ENCODE measurements around the gene SPTBN1. TPM values are rescaled to one million over a fixed set of nuclear protein-coding genes. Genes with fewer than 3 reads are reported as not detected.

The SPTBN1 gene
- polyA plus RNA-seq, 4 donors = 27.1 to 195 (median 51.1) TPM

DNA sequence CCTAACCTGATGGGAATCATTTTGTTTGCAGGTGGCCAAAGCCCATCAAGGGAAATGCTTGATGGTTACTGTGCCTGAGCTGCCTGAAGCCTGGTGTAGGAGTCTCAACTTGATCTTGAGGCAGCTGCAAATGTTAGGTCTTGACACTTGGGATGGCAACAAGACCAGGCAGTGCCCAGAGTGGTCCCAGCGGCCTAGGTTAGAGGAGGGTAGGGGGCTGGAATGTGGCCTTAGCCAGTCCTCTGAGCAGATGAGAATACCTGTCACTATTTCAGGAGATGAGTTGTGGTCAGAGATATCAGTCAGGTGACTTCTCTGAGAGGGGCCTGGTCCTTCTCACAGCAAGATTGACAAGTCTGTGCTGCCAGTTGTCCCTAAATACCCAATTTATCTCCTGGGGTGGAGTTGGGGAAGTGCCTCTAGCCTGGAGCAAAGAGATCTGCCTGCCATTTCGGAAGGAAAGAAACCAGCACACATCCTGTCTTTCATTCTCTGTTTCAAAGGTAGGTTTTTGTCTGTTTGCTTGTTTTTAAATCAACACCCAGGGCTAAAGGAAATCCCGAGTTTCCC, 13.4 kb downstream of the SPTBN1 start:
- no peak for DNase-seq
- Histone ChIP-seq H3K9me3 (ENCODE audit: control insufficient read depth in 2 of 2, insufficient read depth in 1 of 2, low read depth in 1 of 2, low read length in 1 of 2) (no peaks in the 10 kb centered on the region), H3K4me3 (ENCODE audit: low read depth in 1 of 3, low read length in 3 of 3) (no peak overlapping the region), H3K27me3 (ENCODE audit: control insufficient read depth in 3 of 3, insufficient read depth in 3 of 3, low read length in 3 of 3) (peaks cover 0 to 3% (median 0%) of the 10 kb centered on the region in 3 donors), H3K4me1 (ENCODE audit: control insufficient read depth in 3 of 3, insufficient read depth in 2 of 3, low read depth in 1 of 3, low read length in 2 of 3) (peaks cover 0 to 4% (median 0%) of the 10 kb centered on the region in 3 donors), H3K27ac (ENCODE audit: low read depth in 1 of 3, low read length in 2 of 3) (peak overlapping the region in 1 of 3 donors; percentile 41), H3K36me3 (ENCODE audit: control insufficient read depth in 3 of 3, insufficient read depth in 2 of 3, low read depth in 1 of 3, low read length in 3 of 3) (no peaks in the 10 kb centered on the region)
- WGBS, 3 donors = 70 to 73% (median 72%) methylated on average over 3 of the region's 3 CpGs
- FAIRE-seq = no peak

DNA sequence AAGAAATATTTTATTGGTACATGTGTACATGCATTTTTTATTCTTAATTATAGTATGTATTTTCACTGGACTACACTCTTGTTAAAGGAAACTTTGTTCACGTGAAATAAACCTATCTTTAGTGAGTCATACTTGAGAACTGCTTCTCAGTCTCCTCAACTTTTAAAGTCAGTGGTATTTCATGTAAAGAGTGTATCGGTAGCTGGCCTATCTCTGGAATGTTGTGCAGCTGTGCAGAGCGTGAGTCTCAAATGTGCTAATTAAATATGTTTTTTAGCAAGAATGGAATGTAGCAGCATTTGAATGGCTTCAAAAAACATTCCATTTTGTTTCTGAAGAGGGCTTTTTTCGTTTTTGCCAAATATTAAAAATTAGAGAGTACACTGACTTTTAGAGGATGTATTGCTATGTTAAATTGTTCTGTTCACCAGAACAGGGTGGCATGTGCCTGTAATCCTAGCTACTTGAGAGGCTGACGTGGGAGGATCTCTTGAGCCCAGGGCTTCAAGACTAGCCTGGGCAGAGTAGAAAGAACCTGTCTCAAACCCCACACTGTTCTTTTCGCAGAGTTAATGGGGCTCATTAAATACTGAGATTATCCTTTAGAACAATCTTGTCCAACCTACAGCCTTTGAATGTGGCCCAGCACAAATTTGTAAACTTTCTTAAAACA, 14.3 kb downstream of the SPTBN1 start:
- DNase-seq (no peak), FAIRE-seq (no peak)
- Histone ChIP-seq H3K27me3 (ENCODE audit: control insufficient read depth in 3 of 3, insufficient read depth in 3 of 3, low read length in 3 of 3) (peaks cover 0 to 3% (median 0%) of the 10 kb centered on the region in 3 donors), H3K4me1 (ENCODE audit: control insufficient read depth in 3 of 3, insufficient read depth in 2 of 3, low read depth in 1 of 3, low read length in 2 of 3) (peaks cover 0 to 4% (median 0%) of the 10 kb centered on the region in 3 donors), H3K36me3 (ENCODE audit: control insufficient read depth in 3 of 3, insufficient read depth in 2 of 3, low read depth in 1 of 3, low read length in 3 of 3) (no peaks in the 10 kb centered on the region), H3K9me3 (ENCODE audit: control insufficient read depth in 2 of 2, insufficient read depth in 1 of 2, low read depth in 1 of 2, low read length in 1 of 2) (no peaks in the 10 kb centered on the region), H3K4me3 (ENCODE audit: low read depth in 1 of 3, low read length in 3 of 3) (no peak overlapping the region), H3K27ac (ENCODE audit: low read depth in 1 of 3, low read length in 2 of 3) (peak overlapping the region in 1 of 3 donors; percentile 50)
- 56 to 77% (median 76%) methylated on average over 6 of the region's 6 CpGs for WGBS, 3 donors

DNA sequence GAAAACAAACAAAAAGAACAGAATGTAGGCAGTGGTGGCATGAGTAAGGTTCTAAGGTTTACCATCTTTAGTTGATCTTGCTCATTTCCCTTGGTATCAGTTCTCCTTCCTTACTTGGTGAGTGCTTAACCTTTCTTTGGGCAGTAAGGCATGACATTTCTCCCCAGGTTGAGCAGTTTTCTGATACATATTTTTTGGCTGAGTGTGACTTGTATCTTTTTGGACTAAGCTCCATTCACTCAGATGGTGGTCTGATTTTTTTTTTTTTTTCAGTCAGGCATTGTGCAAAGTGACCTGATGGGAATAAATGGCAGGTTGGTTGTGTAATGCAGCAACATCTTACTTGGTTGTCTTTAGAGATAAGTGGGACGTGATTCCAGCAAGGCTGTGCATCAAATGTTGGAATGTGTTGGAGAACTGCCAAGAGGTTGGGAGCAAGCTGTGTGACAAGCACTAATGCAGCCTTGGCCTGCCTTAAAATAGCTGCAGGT, 15.1 kb downstream of the SPTBN1 start:
- H3K4me3 ChIP-seq (ENCODE audit: low read depth in 1 of 3, low read length in 3 of 3) = no peak overlapping the region
- DNase-seq (peak; percentile 11 to 31), FAIRE-seq (no peak)
- 3 to 35% (median 31%) methylated on average over 1 of the region's 1 CpG for WGBS, 3 donors
- H3K4me1 ChIP-seq (ENCODE audit: control insufficient read depth in 3 of 3, insufficient read depth in 2 of 3, low read depth in 1 of 3, low read length in 2 of 3) = peaks cover 0 to 4% (median 0%) of the 10 kb centered on the region in 3 donors
- H3K27ac ChIP-seq (ENCODE audit: low read depth in 1 of 3, low read length in 2 of 3) = no peak overlapping the region
- H3K36me3 ChIP-seq (ENCODE audit: control insufficient read depth in 3 of 3, insufficient read depth in 2 of 3, low read depth in 1 of 3, low read length in 3 of 3) = no peaks in the 10 kb centered on the region
- no peaks in the 10 kb centered on the region for H3K9me3 ChIP-seq (ENCODE audit: control insufficient read depth in 2 of 2, insufficient read depth in 1 of 2, low read depth in 1 of 2, low read length in 1 of 2)
- H3K27me3 ChIP-seq (ENCODE audit: control insufficient read depth in 3 of 3, insufficient read depth in 3 of 3, low read length in 3 of 3) = peaks cover 0 to 3% (median 0%) of the 10 kb centered on the region in 3 donors

DNA sequence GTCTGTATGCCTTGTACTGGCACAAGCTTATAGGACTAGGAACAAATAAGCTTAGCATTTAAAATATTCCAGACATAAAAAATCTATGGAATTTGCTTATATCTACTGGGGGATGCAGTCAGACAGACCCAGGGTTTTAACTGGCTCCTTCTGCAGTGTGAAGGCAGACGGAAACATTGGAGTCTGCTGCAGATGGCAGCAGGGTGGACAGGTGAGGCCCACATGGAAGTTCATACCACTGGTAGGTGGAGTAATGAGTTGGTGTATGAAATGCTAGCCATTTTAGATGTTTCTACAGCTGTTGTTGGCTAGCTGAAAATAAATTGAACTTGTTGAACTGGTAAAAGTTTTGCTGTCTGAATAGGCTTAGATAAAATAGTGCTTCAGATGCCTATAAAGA, 17.7 kb downstream of the SPTBN1 start:
- no peaks in the 10 kb centered on the region for H3K36me3 ChIP-seq (ENCODE audit: control insufficient read depth in 3 of 3, insufficient read depth in 2 of 3, low read depth in 1 of 3, low read length in 3 of 3)
- no peak for FAIRE-seq
- H3K4me3 ChIP-seq (ENCODE audit: low read depth in 1 of 3, low read length in 3 of 3) = no peak overlapping the region
- no peak for DNase-seq
- WGBS, 3 donors = 89 to 97% (median 93%) methylated on average over 1 of the region's 1 CpG
- H3K4me1 ChIP-seq (ENCODE audit: control insufficient read depth in 3 of 3, insufficient read depth in 2 of 3, low read depth in 1 of 3, low read length in 2 of 3) = no peaks in the 10 kb centered on the region
- no peak overlapping the region for H3K27ac ChIP-seq (ENCODE audit: low read depth in 1 of 3, low read length in 2 of 3)
- H3K27me3 ChIP-seq (ENCODE audit: control insufficient read depth in 3 of 3, insufficient read depth in 3 of 3, low read length in 3 of 3) = peaks cover 0 to 3% (median 0%) of the 10 kb centered on the region in 3 donors
- H3K9me3 ChIP-seq (ENCODE audit: control insufficient read depth in 2 of 2, insufficient read depth in 1 of 2, low read depth in 1 of 2, low read length in 1 of 2) = no peaks in the 10 kb centered on the region

DNA sequence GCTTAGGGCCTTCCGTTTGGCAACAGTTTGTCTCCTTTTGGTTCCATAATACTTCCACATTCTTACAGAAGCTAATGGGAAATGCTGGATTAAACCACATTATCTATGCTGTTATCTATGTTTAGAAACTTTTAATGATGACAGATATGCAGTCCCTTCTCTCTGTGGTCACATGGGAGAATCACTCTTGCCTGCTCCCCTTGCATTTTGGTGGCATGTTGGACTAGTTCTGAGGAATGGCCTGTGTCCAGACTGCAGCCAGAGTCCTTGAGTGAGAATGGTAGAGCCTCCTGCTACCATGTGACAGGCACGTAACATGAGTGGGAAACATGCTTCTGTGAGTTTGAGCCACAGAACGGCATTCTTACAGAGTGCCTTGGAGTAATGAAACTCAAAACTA, 19.2 kb downstream of the SPTBN1 start:
- DNase-seq = no peak
- Histone ChIP-seq H3K4me3 (ENCODE audit: low read depth in 1 of 3, low read length in 3 of 3) (no peak overlapping the region), H3K9me3 (ENCODE audit: control insufficient read depth in 2 of 2, insufficient read depth in 1 of 2, low read depth in 1 of 2, low read length in 1 of 2) (peaks cover 0 to 3% of the 10 kb centered on the region in 2 donors), H3K27ac (ENCODE audit: low read depth in 1 of 3, low read length in 2 of 3) (no peak overlapping the region), H3K4me1 (ENCODE audit: control insufficient read depth in 3 of 3, insufficient read depth in 2 of 3, low read depth in 1 of 3, low read length in 2 of 3) (no peaks in the 10 kb centered on the region), H3K27me3 (ENCODE audit: control insufficient read depth in 3 of 3, insufficient read depth in 3 of 3, low read length in 3 of 3) (peaks cover 0 to 3% (median 0%) of the 10 kb centered on the region in 3 donors), H3K36me3 (ENCODE audit: control insufficient read depth in 3 of 3, insufficient read depth in 2 of 3, low read depth in 1 of 3, low read length in 3 of 3) (no peaks in the 10 kb centered on the region)
- 71 to 94% (median 92%) methylated on average over 3 of the region's 3 CpGs for WGBS, 3 donors
- FAIRE-seq = no peak

DNA sequence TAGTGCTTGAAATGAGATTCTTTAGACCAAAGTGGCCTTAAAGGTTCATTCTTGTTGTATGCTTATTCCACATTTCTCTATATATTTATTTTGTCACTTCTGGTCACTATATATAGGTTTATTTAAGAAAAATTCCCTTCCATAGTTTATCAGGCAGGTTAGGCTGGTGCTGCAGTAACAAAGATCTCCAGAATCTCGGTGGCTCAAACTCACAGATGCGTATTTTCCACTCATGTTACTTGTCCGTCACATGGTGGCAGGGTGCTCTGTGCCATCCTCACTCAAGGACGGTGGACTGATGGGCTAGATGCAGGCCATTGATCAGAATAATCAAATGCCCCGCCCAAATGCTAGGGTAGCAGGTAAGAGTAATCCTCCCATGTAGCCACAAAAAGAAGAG, 19.8 kb downstream of the SPTBN1 start:
- DNase-seq = no peak
- Histone ChIP-seq H3K27ac (ENCODE audit: low read depth in 1 of 3, low read length in 2 of 3) (no peak overlapping the region), H3K4me1 (ENCODE audit: control insufficient read depth in 3 of 3, insufficient read depth in 2 of 3, low read depth in 1 of 3, low read length in 2 of 3) (no peaks in the 10 kb centered on the region), H3K36me3 (ENCODE audit: control insufficient read depth in 3 of 3, insufficient read depth in 2 of 3, low read depth in 1 of 3, low read length in 3 of 3) (no peaks in the 10 kb centered on the region), H3K9me3 (ENCODE audit: control insufficient read depth in 2 of 2, insufficient read depth in 1 of 2, low read depth in 1 of 2, low read length in 1 of 2) (peaks cover 0 to 3% of the 10 kb centered on the region in 2 donors), H3K4me3 (ENCODE audit: low read depth in 1 of 3, low read length in 3 of 3) (no peak overlapping the region), H3K27me3 (ENCODE audit: control insufficient read depth in 3 of 3, insufficient read depth in 3 of 3, low read length in 3 of 3) (peaks cover 0 to 3% (median 0%) of the 10 kb centered on the region in 3 donors)
- WGBS, 3 donors = 82 to 91% (median 88%) methylated on average over 5 of the region's 5 CpGs
- no peak for FAIRE-seq

DNA sequence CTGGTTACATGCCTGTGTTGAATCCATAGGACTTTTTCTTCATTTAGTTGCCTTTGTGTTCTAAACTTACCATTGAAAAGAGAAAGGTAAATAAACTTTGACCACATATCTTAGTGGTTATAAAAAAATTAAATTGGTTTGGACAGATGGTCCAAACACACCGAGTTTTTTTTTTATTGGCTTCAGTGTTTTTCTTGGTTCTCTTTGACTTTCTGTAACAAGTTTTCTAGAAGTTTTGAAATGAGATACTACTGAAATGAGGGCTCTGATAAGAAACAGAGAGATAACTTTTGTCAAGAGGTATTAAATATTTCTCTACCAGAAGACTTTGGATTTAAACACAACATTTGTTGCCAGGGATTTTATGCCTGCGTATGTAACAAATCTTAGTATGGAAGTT, 20.7 kb downstream of the SPTBN1 start:
- no peak overlapping the region for H3K4me3 ChIP-seq (ENCODE audit: low read depth in 1 of 3, low read length in 3 of 3)
- FAIRE-seq (no peak), DNase-seq (no peak)
- peaks cover 0 to 3% of the 10 kb centered on the region in 2 donors for H3K9me3 ChIP-seq (ENCODE audit: control insufficient read depth in 2 of 2, insufficient read depth in 1 of 2, low read depth in 1 of 2, low read length in 1 of 2)
- peaks cover 0 to 4% (median 0%) of the 10 kb centered on the region in 3 donors for H3K27me3 ChIP-seq (ENCODE audit: control insufficient read depth in 3 of 3, insufficient read depth in 3 of 3, low read length in 3 of 3)
- no peak overlapping the region for H3K27ac ChIP-seq (ENCODE audit: low read depth in 1 of 3, low read length in 2 of 3)
- H3K4me1 ChIP-seq (ENCODE audit: control insufficient read depth in 3 of 3, insufficient read depth in 2 of 3, low read depth in 1 of 3, low read length in 2 of 3) = no peaks in the 10 kb centered on the region
- 12 to 35% (median 35%) methylated on average over 2 of the region's 2 CpGs for WGBS, 3 donors
- H3K36me3 ChIP-seq (ENCODE audit: control insufficient read depth in 3 of 3, insufficient read depth in 2 of 3, low read depth in 1 of 3, low read length in 3 of 3) = no peaks in the 10 kb centered on the region

DNA sequence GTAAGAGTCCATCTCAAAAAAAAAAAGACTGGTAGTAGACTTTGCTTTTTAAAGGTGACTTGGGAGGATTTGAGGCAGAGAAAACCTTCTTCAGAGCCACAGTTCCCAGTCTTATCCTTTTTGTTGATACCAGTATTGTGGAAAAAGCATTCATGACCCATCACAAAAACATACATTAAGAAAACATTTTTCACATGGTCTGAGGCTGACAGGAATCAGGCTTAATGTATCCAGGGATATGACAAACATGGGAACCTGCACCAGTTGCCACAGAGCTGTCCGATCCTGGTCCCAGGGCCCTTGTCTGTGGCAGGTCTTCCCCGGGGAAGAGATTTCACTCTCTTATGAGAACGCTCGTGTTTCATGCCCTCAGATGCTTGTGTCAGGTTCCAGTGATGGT, 21.8 kb downstream of the SPTBN1 start:
- H3K36me3 ChIP-seq (ENCODE audit: control insufficient read depth in 3 of 3, insufficient read depth in 2 of 3, low read depth in 1 of 3, low read length in 3 of 3) = no peaks in the 10 kb centered on the region
- no peak for DNase-seq
- FAIRE-seq = no peak
- peaks cover 0 to 3% of the 10 kb centered on the region in 2 donors for H3K9me3 ChIP-seq (ENCODE audit: control insufficient read depth in 2 of 2, insufficient read depth in 1 of 2, low read depth in 1 of 2, low read length in 1 of 2)
- 94 to 97% (median 95%) methylated on average over 4 of the region's 4 CpGs for WGBS, 3 donors
- peak overlapping the region in 1 of 3 donors; percentile 8 for H3K27ac ChIP-seq (ENCODE audit: low read depth in 1 of 3, low read length in 2 of 3)
- H3K4me1 ChIP-seq (ENCODE audit: control insufficient read depth in 3 of 3, insufficient read depth in 2 of 3, low read depth in 1 of 3, low read length in 2 of 3) = peaks cover 0 to 3% (median 0%) of the 10 kb centered on the region in 3 donors
- peaks cover 0 to 7% (median 0%) of the 10 kb centered on the region in 3 donors for H3K27me3 ChIP-seq (ENCODE audit: control insufficient read depth in 3 of 3, insufficient read depth in 3 of 3, low read length in 3 of 3)
- no peak overlapping the region for H3K4me3 ChIP-seq (ENCODE audit: low read depth in 1 of 3, low read length in 3 of 3)

All from small intestine (tissue), 7 donors.